ENCODE data around the gene MX2. TPM values are rescaled to one million over a fixed set of nuclear protein-coding genes. Genes with fewer than 3 reads are reported as not detected.

Gene MX2
- total and polyA plus RNA-seq, 4 donors: 0.69 to 4.7 (median 2.2) TPM

- peaks cover 0 to 13% (median 8%) of the 10 kb centered on the region in 4 donors for H3K4me1 ChIP-seq (ENCODE audit: control insufficient read depth in 4 of 4, insufficient read depth in 4 of 4, low read length in 3 of 4)
- H3K27ac ChIP-seq (ENCODE audit: low read depth in 1 of 2, low read length in 2 of 2): peak overlapping the region; percentile 5 to 73
- WGBS: 61% methylated on average over 7 of the region's 7 CpGs
- no peaks in the 10 kb centered on the region for H3K9me3 ChIP-seq (ENCODE audit: control insufficient read depth in 4 of 4, low read length in 3 of 4)
- H3K4me3 ChIP-seq (ENCODE audit: low read depth in 1 of 3, low read length in 3 of 3): peak overlapping the region; percentile 59 to 82 (median 76)
- H3K27me3 ChIP-seq (ENCODE audit: control insufficient read depth in 4 of 4, insufficient read depth in 4 of 4, low read length in 3 of 4): no peaks in the 10 kb centered on the region
- DNase-seq (ENCODE audit: low spot score): peak; percentile 5
- H3K9ac ChIP-seq (ENCODE audit: low read depth in 1 of 2, low read length in 2 of 2): peak overlapping the region; percentile 17 to 69
- TF ChIP-seq GABPA (IDR thresholded peaks at IDR 0.05 in 1 of 2, conservative IDR thresholded peaks at IDR 0.05 in 1 of 2): no peak
- TF ChIP-seq HNF4G (IDR thresholded peaks at IDR 0.05): no peak
- no peak for TF ChIP-seq YY1 (IDR thresholded peaks at IDR 0.05)
- no peak for TF ChIP-seq EGR1 (IDR thresholded peaks at IDR 0.05; ENCODE audit: low read depth in 2 of 2)
- no peak for TF ChIP-seq RAD21 (IDR thresholded peaks at IDR 0.05)
- no peak for TF ChIP-seq FOXA2 (IDR thresholded peaks at IDR 0.05)
- TF ChIP-seq REST (IDR thresholded peaks at IDR 0.05): no peak
- TF ChIP-seq RXRA (IDR thresholded peaks at IDR 0.05): no peak
- no peak for TF ChIP-seq HNF4A (conservative IDR thresholded peaks at IDR 0.05)
- TF ChIP-seq TAF1 (conservative IDR thresholded peaks at IDR 0.05): no peak
- TF ChIP-seq ATF3 (IDR thresholded peaks at IDR 0.05): no peak
- TF ChIP-seq MAX (IDR thresholded peaks at IDR 0.05): no peak
- TF ChIP-seq CTCF (IDR thresholded peaks at IDR 0.05; ENCODE audit: low read depth, low read length, missing input control): no peak
- no peak for TF ChIP-seq NR2F2 (IDR thresholded peaks at IDR 0.05)
- no peak for TF ChIP-seq ZBTB33 (IDR thresholded peaks at IDR 0.05)
- H3K36me3 ChIP-seq (ENCODE audit: control insufficient read depth in 4 of 4, insufficient read depth in 3 of 4, low read depth in 1 of 4, low read length in 3 of 4): peaks cover 0 to 14% (median 5%) of the 10 kb centered on the region in 4 donors
These were observed 63.7 kb downstream of the MX2 start for GRCh38 chr21:41425588-41425953.
